ENCODE results near the gene MREG.

DNA sequence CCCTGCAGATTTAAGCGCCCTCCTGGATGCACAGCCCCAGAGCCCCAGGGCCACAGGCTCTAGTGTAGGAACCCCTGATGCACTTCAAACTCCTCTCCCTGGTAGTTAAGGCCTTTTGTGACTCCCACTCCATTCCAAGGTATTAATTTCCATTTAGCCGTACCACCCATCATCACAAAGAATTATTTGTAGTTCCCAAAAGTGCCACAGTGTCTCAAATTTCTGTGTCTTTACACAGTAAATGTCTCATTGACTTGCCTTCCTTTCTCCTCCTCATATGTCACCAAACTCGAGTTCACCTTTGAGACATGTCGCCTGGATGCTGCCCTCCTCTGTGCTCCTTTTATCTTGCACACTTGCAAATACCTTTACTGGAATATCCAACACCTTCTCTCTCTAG is 42.3 kb upstream of the MREG start:
- TF ChIP-seq EP300 (IDR thresholded peaks at IDR 0.05; ENCODE audit: borderline replicate concordance in 1 of 2, control insufficient read depth in 1 of 2, low read depth in 2 of 2, low read length in 2 of 2) (no peak), POLR2AphosphoS5 (IDR thresholded peaks at IDR 0.05; ENCODE audit: low read length) (no peak), KDM1A (IDR thresholded peaks at IDR 0.05; ENCODE audit: borderline replicate concordance) (no peak), RAD21 (IDR thresholded peaks at IDR 0.05; ENCODE audit: insufficient read depth, low read depth, low read length) (no peak), NFYB (IDR thresholded peaks at IDR 0.05; ENCODE audit: insufficient read depth, low read depth, low read length) (no peak)
- TF ChIP-seq, protein P1, sequence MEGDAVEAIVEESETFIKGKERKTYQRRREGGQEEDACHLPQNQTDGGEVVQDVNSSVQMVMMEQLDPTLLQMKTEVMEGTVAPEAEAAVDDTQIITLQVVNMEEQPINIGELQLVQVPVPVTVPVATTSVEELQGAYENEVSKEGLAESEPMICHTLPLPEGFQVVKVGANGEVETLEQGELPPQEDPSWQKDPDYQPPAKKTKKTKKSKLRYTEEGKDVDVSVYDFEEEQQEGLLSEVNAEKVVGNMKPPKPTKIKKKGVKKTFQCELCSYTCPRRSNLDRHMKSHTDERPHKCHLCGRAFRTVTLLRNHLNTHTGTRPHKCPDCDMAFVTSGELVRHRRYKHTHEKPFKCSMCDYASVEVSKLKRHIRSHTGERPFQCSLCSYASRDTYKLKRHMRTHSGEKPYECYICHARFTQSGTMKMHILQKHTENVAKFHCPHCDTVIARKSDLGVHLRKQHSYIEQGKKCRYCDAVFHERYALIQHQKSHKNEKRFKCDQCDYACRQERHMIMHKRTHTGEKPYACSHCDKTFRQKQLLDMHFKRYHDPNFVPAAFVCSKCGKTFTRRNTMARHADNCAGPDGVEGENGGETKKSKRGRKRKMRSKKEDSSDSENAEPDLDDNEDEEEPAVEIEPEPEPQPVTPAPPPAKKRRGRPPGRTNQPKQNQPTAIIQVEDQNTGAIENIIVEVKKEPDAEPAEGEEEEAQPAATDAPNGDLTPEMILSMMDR (IDR thresholded peaks at IDR 0.05 in 2 of 3, conservative IDR thresholded peaks at IDR 0.05 in 1 of 3; ENCODE audit: control insufficient read depth in 2 of 3, extremely low read depth in 1 of 3, insufficient read depth in 1 of 3, low read depth in 3 of 3, low read length in 3 of 3), result no peak
